DOHH2 (cell line): ENCODE measurements around the gene VPS37C.

ENCODE experiments used
- H3F3A ChIP-seq: fragments of 200-600 bp; sonication (generic), shearing (Covaris generic); 2 replicates; pipeline ENCODE4 v1.6.0; 2016; ENCODE audit warnings: antibody characterized with exemption, mild to moderate bottlenecking; ENCODE audit not compliant: control insufficient read depth, insufficient read depth
- H3K27ac ChIP-seq: fragments of 200-600 bp; sonication (generic); 2 replicates; pipeline ENCODE4 v1.5.1; 2014; ENCODE audit warnings: low read depth, mild to moderate bottlenecking, low read length, moderate library complexity
- H3K27me3 ChIP-seq: fragments of 200-600 bp; sonication (generic); 2 replicates; pipeline ENCODE4 v1.6.1; 2014; ENCODE audit warnings: mild to moderate bottlenecking, low read length, mixed read lengths; ENCODE audit not compliant: control insufficient read depth
- H3K36me3 ChIP-seq: fragments of 200-600 bp; sonication (generic); 2 replicates; pipeline ENCODE4 v1.6.1; 2014; ENCODE audit warnings: mild to moderate bottlenecking, low read length, moderate library complexity, mixed read lengths; ENCODE audit not compliant: control insufficient read depth
- H3K4me1 ChIP-seq: fragments of 200-600 bp; sonication (generic); 2 replicates; pipeline ENCODE4 v1.6.1; 2014; ENCODE audit warnings: mild to moderate bottlenecking, low read length, mixed read lengths; ENCODE audit not compliant: control insufficient read depth
- H3K4me2 ChIP-seq: fragments of 200-600 bp; sonication (generic); 2 replicates; pipeline ENCODE4 v1.6.0; 2014; ENCODE audit warnings: mild to moderate bottlenecking, low read length, moderate library complexity
- H3K4me3 ChIP-seq: fragments of 200-600 bp; sonication (generic); 2 replicates; pipeline ENCODE4 v1.5.1; 2014; ENCODE audit warnings: mild to moderate bottlenecking, low read length, mixed read lengths
- H3K79me2 ChIP-seq: fragments of 200-600 bp; sonication (generic); 2 replicates; pipeline ENCODE4 v1.6.1; 2014; ENCODE audit warnings: mild to moderate bottlenecking, low read length, mixed read lengths; ENCODE audit not compliant: control insufficient read depth
- H3K9me2 ChIP-seq: fragments of 200-600 bp; sonication (generic); replicated peaks from 2 replicates; pipeline ENCODE4 v1.6.1; 2014; ENCODE audit warnings: mild to moderate bottlenecking, low read length, mixed read lengths; ENCODE audit not compliant: control insufficient read depth
- H3K9me3 ChIP-seq: fragments of 200-600 bp; sonication (generic); 2 replicates; pipeline ENCODE4 v1.6.1; 2014; ENCODE audit warnings: antibody characterized with exemption, low read length, mixed read lengths; ENCODE audit not compliant: control insufficient read depth, insufficient read depth
- H4K20me1 ChIP-seq: fragments of 200-600 bp; sonication (generic); 2 replicates; pipeline ENCODE4 v1.6.0; 2014; ENCODE audit warnings: low read depth, mild to moderate bottlenecking, antibody characterized with exemption, low read length, moderate library complexity; ENCODE audit not compliant: control insufficient read depth, insufficient read depth
- CTCF ChIP-seq: fragments of 200-600 bp; sonication (generic); IDR thresholded peaks from one replicate; pipeline ENCODE4 v1.5.1; 2014; ENCODE audit warnings: antibody characterized with exemption, mild to moderate bottlenecking, low read depth, low read length; ENCODE audit not compliant: poor library complexity, severe bottlenecking
- EZH2phosphoT487 ChIP-seq: fragments of 200-600 bp; sonication (generic); IDR thresholded peaks from 2 replicates; pipeline ENCODE4 v1.6.1; 2017; ENCODE audit warnings: borderline replicate concordance, mild to moderate bottlenecking, antibody characterized with exemption, low read length, moderate library complexity, mixed read lengths

Gene VPS37C

GRCh38 chr11:61132646-61133045, 28.6 kb downstream of the VPS37C start:
- no peak overlapping the region for H3K4me2 ChIP-seq
- H3K4me1 ChIP-seq = peaks cover 10% of the 10 kb centered on the region
- no peaks in the 10 kb centered on the region for H3F3A ChIP-seq

GRCh38 chr11:61131998-61132555, 29.1 kb downstream of the VPS37C start:
- no peaks in the 10 kb centered on the region for H4K20me1 ChIP-seq
- H3K4me1 ChIP-seq = peaks cover 10% of the 10 kb centered on the region
- H3K9me3 ChIP-seq = no peaks in the 10 kb centered on the region
- H3K27me3 ChIP-seq = no peaks in the 10 kb centered on the region
- no peak for TF ChIP-seq CTCF
- no peak for TF ChIP-seq EZH2phosphoT487
- H3K4me2 ChIP-seq = no peak overlapping the region
- H3K27ac ChIP-seq = no peak overlapping the region
- H3K36me3 ChIP-seq = no peaks in the 10 kb centered on the region
- no peaks in the 10 kb centered on the region for H3K79me2 ChIP-seq
- no peak overlapping the region for H3K4me3 ChIP-seq
- no peaks in the 10 kb centered on the region for H3K9me2 ChIP-seq
- no peaks in the 10 kb centered on the region for H3F3A ChIP-seq

More at GRCh38 chr11:61132646-61133045, 28.6 kb downstream of the VPS37C start:
- Histone ChIP-seq H3K4me3 (no peak overlapping the region), H3K27me3 (no peaks in the 10 kb centered on the region), H3K79me2 (no peaks in the 10 kb centered on the region), H4K20me1 (no peaks in the 10 kb centered on the region), H3K36me3 (no peaks in the 10 kb centered on the region), H3K9me2 (no peaks in the 10 kb centered on the region), H3K9me3 (no peaks in the 10 kb centered on the region), H3K27ac (no peak overlapping the region)
- TF ChIP-seq CTCF (no peak), EZH2phosphoT487 (no peak)

GRCh38 chr11:61131586-61131985, 29.6 kb downstream of the VPS37C start:
- no peaks in the 10 kb centered on the region for H3F3A ChIP-seq
- no peaks in the 10 kb centered on the region for H4K20me1 ChIP-seq
- H3K79me2 ChIP-seq = no peaks in the 10 kb centered on the region
- no peak for TF ChIP-seq CTCF
- no peak for TF ChIP-seq EZH2phosphoT487
- H3K9me2 ChIP-seq = no peaks in the 10 kb centered on the region
- H3K4me3 ChIP-seq = no peak overlapping the region
- H3K27me3 ChIP-seq = no peaks in the 10 kb centered on the region
- no peak overlapping the region for H3K27ac ChIP-seq
- no peak overlapping the region for H3K4me2 ChIP-seq
- H3K36me3 ChIP-seq = no peaks in the 10 kb centered on the region
- H3K9me3 ChIP-seq = no peaks in the 10 kb centered on the region
- H3K4me1 ChIP-seq = peaks cover 10% of the 10 kb centered on the region
